Measurements from ENCODE around the gene ECSCR. TPM values are rescaled to one million over a fixed set of nuclear protein-coding genes. Genes with fewer than 3 reads are reported as not detected.

ECSCR gene, protein sequence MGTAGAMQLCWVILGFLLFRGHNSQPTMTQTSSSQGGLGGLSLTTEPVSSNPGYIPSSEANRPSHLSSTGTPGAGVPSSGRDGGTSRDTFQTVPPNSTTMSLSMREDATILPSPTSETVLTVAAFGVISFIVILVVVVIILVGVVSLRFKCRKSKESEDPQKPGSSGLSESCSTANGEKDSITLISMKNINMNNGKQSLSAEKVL
- total RNA-seq: under 1 TPM; 0.58 to 0.60 TPM

DNA sequence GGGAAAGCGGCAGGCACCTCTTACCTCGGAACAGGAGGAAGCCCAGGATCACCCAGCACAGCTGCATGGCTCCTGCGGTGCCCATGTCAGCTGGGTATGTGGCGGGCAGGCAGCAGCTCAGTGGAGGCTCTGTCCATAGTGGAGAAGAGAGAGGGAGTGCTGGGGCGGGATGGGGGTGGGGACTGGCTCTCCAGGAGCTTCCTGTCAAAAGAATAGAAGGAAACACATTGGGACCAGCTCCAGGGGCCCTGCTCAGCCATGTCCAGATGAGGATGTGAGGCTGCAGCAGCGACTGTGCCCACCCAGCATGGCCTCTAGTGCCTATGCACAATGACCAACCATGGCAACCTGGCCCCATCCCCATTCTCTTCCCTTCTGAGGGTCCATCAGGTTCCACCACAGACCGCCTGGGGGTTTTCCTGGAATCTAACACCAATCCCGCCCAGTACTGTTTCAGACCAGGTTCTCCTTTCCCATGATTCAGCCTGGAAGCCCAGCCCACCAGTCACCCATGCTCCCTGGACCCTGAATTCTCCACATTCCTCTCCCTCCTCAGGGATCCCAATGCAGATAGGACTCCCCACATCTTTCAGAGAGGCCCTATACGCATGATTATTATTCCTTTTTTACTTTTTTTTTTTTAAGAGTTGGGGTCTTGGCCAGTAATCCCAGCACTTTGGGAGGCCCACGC, at the start of gene ECSCR:
TSS of gene ECSCR (minus strand) at position 158 of the 691 bp plus-strand sequence. CDS start at position 85, 73 bp downstream.

DNA sequence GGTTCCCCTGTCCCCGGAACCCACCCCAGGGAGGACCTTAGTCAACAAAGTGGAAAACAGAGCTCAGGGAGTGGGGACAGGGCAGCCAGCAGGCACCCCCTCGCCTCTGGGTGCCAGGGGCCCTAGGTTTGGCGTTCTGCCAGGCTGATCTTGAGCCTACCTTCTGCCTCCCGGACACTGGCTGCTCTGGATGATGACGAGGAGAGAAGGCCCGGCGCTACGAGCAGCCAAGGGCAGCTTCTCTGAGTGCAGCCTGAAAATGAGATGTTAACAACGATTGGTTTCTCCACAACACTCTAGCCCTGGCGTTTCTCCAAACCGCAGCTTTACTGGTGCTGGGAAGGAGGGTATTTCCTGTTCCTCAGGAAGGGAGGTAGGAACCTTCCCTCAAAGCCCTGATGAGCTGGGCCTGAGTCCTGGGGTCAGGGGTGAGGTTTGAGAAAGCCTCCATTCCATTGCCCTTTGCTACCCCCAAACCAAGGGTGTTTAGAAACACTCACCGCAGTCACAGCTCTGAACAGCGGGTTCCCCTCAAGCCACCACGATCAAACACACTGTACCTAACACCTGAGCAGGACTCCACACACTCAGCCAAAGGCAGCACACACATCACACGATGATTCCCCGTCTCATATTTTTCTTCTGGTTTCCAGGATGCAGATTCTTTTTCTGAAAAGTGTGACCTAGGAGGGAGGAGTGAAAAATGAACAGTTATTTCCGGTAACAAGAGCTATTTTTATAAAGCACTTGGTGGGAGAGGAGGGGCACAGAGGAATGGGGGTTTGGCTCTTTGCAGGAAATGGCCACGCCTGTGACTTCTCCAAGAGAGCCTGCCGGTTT, 19.7 kb upstream of the ECSCR start, which contains the start of gene STING1:
TSS of gene STING1 (minus strand) at position 709 of the 840 bp plus-strand sequence. CDS start 1,054 bp downstream, outside the sequence.

DNA sequence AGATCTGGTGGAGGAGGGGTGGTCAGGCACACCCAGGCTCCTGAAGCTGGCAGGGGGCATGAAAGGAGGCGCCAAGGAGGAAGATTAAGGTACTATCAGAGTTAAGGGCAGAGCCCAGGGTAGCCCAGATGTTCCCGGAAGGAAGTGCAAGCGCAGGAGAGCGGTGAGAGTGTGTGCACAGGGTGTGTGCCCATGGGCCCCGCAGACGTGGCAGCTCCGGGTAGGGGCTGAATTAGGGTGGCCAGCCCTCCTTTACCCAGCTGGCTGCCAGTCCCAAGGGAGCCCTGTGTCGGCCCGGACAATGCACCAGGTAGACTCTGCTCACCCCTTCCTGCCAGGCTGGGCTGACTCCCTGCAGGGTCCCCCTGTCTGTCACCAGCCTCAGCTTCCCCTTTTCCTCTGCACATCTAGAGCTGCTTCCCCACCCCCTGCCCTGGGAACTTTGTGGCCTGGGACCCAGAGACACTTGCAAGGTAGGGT, 8.3 kb upstream of the ECSCR start, which contains the start of gene SMIM33:
TSS of gene SMIM33 (plus strand) at position 184 of the 480 bp plus-strand sequence. CDS start at position 302, 118 bp downstream.

DNA sequence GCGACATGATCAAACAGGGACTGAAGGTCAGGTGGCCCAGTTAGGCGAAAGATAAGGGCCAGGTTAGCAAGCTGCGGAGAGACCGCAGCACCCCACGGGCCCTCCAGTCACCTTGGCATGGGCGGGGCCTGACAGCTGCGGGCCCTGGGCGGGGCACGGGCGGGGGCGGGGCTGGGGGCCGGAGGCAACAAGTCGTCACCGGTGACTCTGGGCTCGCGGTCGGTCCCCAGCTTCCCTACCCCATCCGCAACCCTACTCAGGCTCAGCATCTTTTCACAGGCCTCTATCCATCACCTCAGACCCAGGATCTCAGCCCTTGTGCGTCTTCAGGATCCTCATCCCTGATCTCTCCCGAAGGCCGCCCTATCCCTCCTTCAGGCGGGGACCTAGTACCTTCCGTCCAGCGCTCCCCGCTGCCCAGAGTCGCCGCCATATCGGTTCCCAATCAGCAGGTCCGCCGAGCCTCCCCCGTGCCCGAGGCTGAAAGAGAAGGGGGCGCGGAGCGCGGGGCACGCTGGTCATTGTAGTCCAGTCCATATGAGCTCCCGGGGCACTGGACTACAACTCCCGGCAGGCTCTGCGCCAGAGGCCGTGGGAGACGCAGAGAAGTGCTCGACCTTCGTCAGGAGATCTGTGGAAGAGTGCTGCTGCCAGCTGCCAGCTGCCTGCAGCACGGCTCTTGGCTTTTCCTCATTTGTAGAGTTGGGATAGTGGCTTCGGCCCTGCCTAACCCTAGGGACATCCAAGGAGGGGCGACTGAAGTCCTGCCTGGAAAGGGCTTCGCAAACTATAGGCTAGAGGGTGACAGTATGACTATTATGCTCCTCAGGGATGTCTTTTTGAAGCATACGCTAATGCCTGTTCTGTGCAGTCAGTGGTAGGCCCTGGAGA, 23.3 kb downstream of the ECSCR start, which contains the start of gene DNAJC18:
TSS of gene DNAJC18 (minus strand) at position 513 of the 891 bp plus-strand sequence. CDS start at position 433, 80 bp downstream.

DNA sequence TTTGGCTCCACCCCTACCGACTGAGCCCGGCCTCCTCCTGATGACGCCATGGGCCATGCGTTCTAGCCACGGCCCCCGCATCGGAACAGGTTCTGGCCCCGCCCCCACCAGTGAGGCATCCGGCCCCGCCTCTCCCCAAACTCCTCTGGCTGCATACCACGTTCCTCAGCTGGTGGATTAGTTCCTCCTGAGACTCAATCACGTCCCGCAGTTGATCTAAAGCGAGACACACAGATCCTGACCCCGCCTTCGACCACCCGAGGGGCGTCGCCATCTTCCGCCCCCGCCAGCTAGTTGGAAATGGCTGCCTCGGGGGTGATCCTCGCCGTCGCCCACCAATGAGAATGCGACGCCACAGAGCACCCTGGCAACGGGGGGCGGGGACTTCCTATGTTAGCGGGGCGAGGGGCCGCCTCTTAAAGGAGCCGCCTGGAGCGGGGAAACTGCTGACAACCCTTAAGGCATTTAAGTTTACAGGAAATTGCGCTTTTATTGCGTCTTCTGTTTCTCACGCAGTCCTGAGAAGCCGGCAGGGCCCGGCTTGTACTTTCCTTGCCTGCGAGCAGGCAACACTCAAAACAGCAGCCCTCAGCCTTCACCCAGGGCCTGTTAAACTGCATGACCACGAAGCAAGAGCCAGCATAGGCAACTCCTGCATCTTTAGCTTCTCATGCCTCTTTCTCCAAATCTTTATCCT, 58.6 kb downstream of the ECSCR start, which contains the start of gene SPATA24:
TSS of gene SPATA24 (minus strand) at position 303 of the 697 bp plus-strand sequence. CDS start at position 274, 29 bp downstream.

Other genes starting within 250 kb of the ECSCR start
- gene MATR3, start 169.0 kb downstream of the ECSCR start, total RNA-seq: 100 to 1,000 TPM; 148 to 164 TPM
- gene PAIP2, start 120.9 kb downstream of the ECSCR start, total RNA-seq: 100 to 1,000 TPM; 106 to 116 TPM
- under 1 TPM; 0.26 to 0.48 TPM for gene SLC23A1, start 79.4 kb downstream of the ECSCR start, total RNA-seq
- 1 to 10 TPM; 7.8 to 8.0 TPM for gene MZB1, start 72.8 kb downstream of the ECSCR start, total RNA-seq
- gene PROB1, start 67.6 kb downstream of the ECSCR start, total RNA-seq: 1 to 10 TPM; 2.6 to 2.8 TPM
- 10 to 100 TPM in 1 of 2 experiments, 1 to 10 TPM in 1; 6.7 to 10.3 TPM for gene SPATA24, start 58.7 kb downstream of the ECSCR start, total RNA-seq
- gene DNAJC18, start 23.2 kb downstream of the ECSCR start, total RNA-seq: 10 to 100 TPM in 1 of 2 experiments, 1 to 10 TPM in 1; 7.3 to 11.0 TPM
- gene SMIM33, start 8.3 kb upstream of the ECSCR start, total RNA-seq: 1 to 10 TPM; 2.1 to 2.3 TPM
- 100 to 1,000 TPM; 216 to 218 TPM for gene STING1, start 20.0 kb upstream of the ECSCR start, total RNA-seq
- 100 to 1,000 TPM; 220 to 226 TPM for gene UBE2D2, start 98.6 kb upstream of the ECSCR start, total RNA-seq
- 1 to 10 TPM in 1 of 2 experiments, under 1 TPM in 1; 0.93 to 1.9 TPM for gene CXXC5, start 185.6 kb upstream of the ECSCR start, total RNA-seq

Measured in activated naive CD4-positive, alpha-beta T cell treated with anti-CD3 and anti-CD28 coated beads, Interleukin-2, amount 10 ng/mL, durations not matched to agents 5 hours and 36 hours (primary cell).